IMR-90 (cell line): Measurements from ENCODE around the gene WDFY1. TPM values are rescaled to one million over a fixed set of nuclear protein-coding genes. Genes with fewer than 3 reads are reported as not detected.

ENCODE experiments used
- ATAC-seq: fragments of 200-7000 bp; cut with Tn5 transposase; 2 replicates; pipeline ENCODE4 v1.9.1; 2020; ENCODE audit warnings: low read depth, mild to moderate bottlenecking, moderate library complexity
- BruUV-seq: library from RNA; stranded (reverse); fragments of 400-500 nt; replicated peaks from 2 replicates; lab custom pipeline; 2021; lab: Mats Ljungman, UMichigan
- CTCF ChIA-PET: fragments of 300-600 bp; formaldehyde crosslinking; extraction: SDS; loops from one replicate; lab custom pipeline; 2021; ENCODE audit warnings: antibody characterized with exemption; lab: Yijun Ruan, JAX
- POLR2A ChIA-PET: fragments of 300-600 bp; sonication (Branson Sonifier 250); formaldehyde crosslinking; loops from one replicate; lab custom pipeline; 2022; ENCODE audit warnings: antibody characterized with exemption; ENCODE audit not compliant: unreplicated experiment; lab: Charles Lee
- DNase-seq: peaks from one replicate; pipeline ENCODE4 v3.0.0; 2013
- H2AFZ ChIP-seq: replicated peaks from 2 replicates; pipeline ENCODE3; 2013; ENCODE audit warnings: low read length, mild to moderate bottlenecking; ENCODE audit not compliant: poor library complexity
- H2AK5ac ChIP-seq: 2 replicates; pipeline ENCODE4 v1.6.1; 2013; ENCODE audit warnings: low read depth, low read length, inconsistent platforms
- H2AK9ac ChIP-seq: replicated peaks from 2 replicates; pipeline ENCODE3; 2013; ENCODE audit warnings: mild to moderate bottlenecking, low read depth, low read length, moderate library complexity; ENCODE audit not compliant: poor library complexity
- H2BK120ac ChIP-seq: 2 replicates; pipeline ENCODE4 v1.6.1; 2013; ENCODE audit warnings: low read depth, low read length, inconsistent platforms
- H2BK15ac ChIP-seq: 3 replicates; pipeline ENCODE4 v1.6.1; 2013; ENCODE audit warnings: low read depth, low read length, inconsistent platforms
- H2BK20ac ChIP-seq: 2 replicates; pipeline ENCODE4 v1.6.1; 2013; ENCODE audit warnings: low read depth, mild to moderate bottlenecking, inconsistent platforms, low read length, moderate library complexity
- H2BK5ac ChIP-seq: 2 replicates; pipeline ENCODE4 v1.6.1; 2013; ENCODE audit warnings: mild to moderate bottlenecking, low read depth, low read length, inconsistent platforms; ENCODE audit not compliant: poor library complexity, severe bottlenecking
- H3K14ac ChIP-seq: replicated peaks from 2 replicates; pipeline ENCODE4 v1.6.1; 2013; ENCODE audit warnings: low read depth, low read length, inconsistent platforms
- H3K18ac ChIP-seq: 2 replicates; pipeline ENCODE4 v1.6.1; 2013; ENCODE audit warnings: low read depth, low read length, control low read depth
- H3K23ac ChIP-seq: 2 replicates; pipeline ENCODE4 v1.6.1; 2013; ENCODE audit warnings: low read depth, low read length, inconsistent platforms
- H3K27ac ChIP-seq: 2 replicates; pipeline ENCODE4 v1.5.1; 2013; ENCODE audit warnings: mild to moderate bottlenecking, control low read depth, low read length; ENCODE audit not compliant: insufficient read depth
- H3K27me3 ChIP-seq: 2 replicates; pipeline ENCODE4 v1.6.1; 2013; ENCODE audit warnings: low read length; ENCODE audit not compliant: control insufficient read depth, insufficient read depth
- H3K36me3 ChIP-seq: 2 replicates; pipeline ENCODE4 v1.6.1; 2013; ENCODE audit warnings: low read length, mixed read lengths; ENCODE audit not compliant: control insufficient read depth, insufficient read depth
- H3K4ac ChIP-seq: 2 replicates; pipeline ENCODE4 v1.6.1; 2013; ENCODE audit warnings: low read depth, low read length, inconsistent platforms
- H3K4me1 ChIP-seq: 2 replicates; pipeline ENCODE4 v1.6.1; 2013; ENCODE audit warnings: low read length, mixed read lengths; ENCODE audit not compliant: control insufficient read depth, insufficient read depth
- H3K4me2 ChIP-seq: 2 replicates; pipeline ENCODE4 v1.6.1; 2013; ENCODE audit warnings: low read depth, mild to moderate bottlenecking, control low read depth, low read length, moderate library complexity
- H3K4me3 ChIP-seq: 2 replicates; pipeline ENCODE4 v1.5.1; 2013; ENCODE audit warnings: low read depth, mild to moderate bottlenecking, control low read depth, low read length, moderate library complexity; ENCODE audit not compliant: insufficient read depth
- H3K56ac ChIP-seq: 2 replicates; pipeline ENCODE4 v1.6.1; 2013; ENCODE audit warnings: low read length, inconsistent platforms; ENCODE audit not compliant: insufficient read depth; ENCODE audit errors: extremely low read depth
- H3K79me1 ChIP-seq, 2 experiments: 2 replicates each; pipeline ENCODE4 v1.6.1; 2013; ENCODE audit warnings: low read length in 2 of 2, inconsistent platforms in 1 of 2, low read depth in 1 of 2
- H3K9ac ChIP-seq: 2 replicates; pipeline ENCODE4 v1.6.1; 2013; ENCODE audit warnings: low read depth, low read length, control low read depth
- H3K9me1 ChIP-seq: 2 replicates; pipeline ENCODE4 v1.6.1; 2013; ENCODE audit warnings: low read length, inconsistent platforms; ENCODE audit not compliant: insufficient read depth
- H3K9me3 ChIP-seq: 2 replicates; pipeline ENCODE4 v1.6.1; 2013; ENCODE audit warnings: low read length; ENCODE audit not compliant: control insufficient read depth, insufficient read depth
- H4K20me1 ChIP-seq: 2 replicates; pipeline ENCODE4 v1.6.1; 2013; ENCODE audit warnings: low read length, inconsistent platforms; ENCODE audit not compliant: insufficient read depth
- H4K5ac ChIP-seq: 2 replicates; pipeline ENCODE4 v1.6.1; 2013; ENCODE audit warnings: mild to moderate bottlenecking, low read depth, low read length, control low read depth
- H4K8ac ChIP-seq, 2 experiments: 2 replicates each; pipeline ENCODE4 v1.6.1; 2013; ENCODE audit warnings: low read depth in 2 of 2, low read length in 2 of 2, control low read depth in 1 of 2, inconsistent platforms in 1 of 2
- H4K91ac ChIP-seq: 2 replicates; pipeline ENCODE4 v1.6.1; 2013; ENCODE audit warnings: low read depth, low read length, inconsistent platforms; ENCODE audit not compliant: insufficient read depth
- BHLHE40 ChIP-seq: fragments of 150-350 bp; IDR thresholded peaks from 2 replicates; pipeline ENCODE4 v1.6.1; 2016; ENCODE audit warnings: mild to moderate bottlenecking, low read depth, low read length
- FOS ChIP-seq: fragments of 150-350 bp; IDR thresholded peaks from 2 replicates; pipeline ENCODE4 v1.6.1; 2016; ENCODE audit warnings: low read depth, low read length
- RAD21 ChIP-seq: IDR thresholded peaks from 2 replicates; pipeline ENCODE4 v1.6.1; 2012; ENCODE audit warnings: low read length, improper control_type of control experiment
- RFX5 ChIP-seq: IDR thresholded peaks from 2 replicates; pipeline ENCODE4 v1.8.0; 2012; ENCODE audit warnings: low read depth, mild to moderate bottlenecking, low read length, moderate library complexity
- SMC3 ChIP-seq: fragments of 150-350 bp; IDR thresholded peaks from 2 replicates; pipeline ENCODE4 v1.6.1; 2016; ENCODE audit warnings: low read depth, mild to moderate bottlenecking, antibody characterized with exemption, low read length, moderate library complexity
- WGBS, 2 experiments: methylation state at CpG; one replicate each; pipeline versions ENCODE4 v1.1.5 to v1.1.7; 2013; ENCODE audit warnings: missing lambda C conversion rate in 2 of 2; ENCODE audit not compliant: insufficient read length in 1 of 2; ENCODE audit errors: extremely low coverage in 2 of 2; 5-methylcytosine and 5-hydroxymethylcytosine counted together
- dilution Hi-C: fragments of 300-500 bp; cut with HindIII; formaldehyde crosslinking; loops from one replicate; pipeline ENCODE4 v1.14.3; 2018; ENCODE audit warnings: low sequenced_read_pairs; ENCODE audit not compliant: unreplicated experiment
- in situ Hi-C: fragments of 300-500 bp; cut with MboI; formaldehyde crosslinking; loops from 3 replicates; pipeline ENCODE4 v1.14.3; 2019; ENCODE audit warnings: low sequenced_read_pairs, inconsistent platforms, mixed read lengths
- intact Hi-C: fragments of 100-400 bp; cut with micrococcal nuclease; formaldehyde crosslinking; loops from 2 replicates; pipeline ENCODE4 v1.10.0; 2022
- polyA plus RNA-seq, 3 experiments: library from polyadenylated mRNA; depleted of rRNA; stranded (reverse); fragments of >200 nt; gene quantifications; 2 replicates each; pipeline ENCODE4 v1.2.3, GENCODE V29; 2012; ENCODE audit warnings: low replicate concordance in 1 of 3
- total RNA-seq: library from RNA; depleted of rRNA; stranded (reverse); fragments of >200 nt; gene quantifications from 2 replicates; pipeline ENCODE4 v1.2.3, GENCODE V29; 2012

Gene WDFY1
- total and polyA plus RNA-seq, 2 of the 4 experiments (the other 2 are of a cell fraction), result 35.6 to 93.6 TPM

- no peak overlapping the region for H2AK9ac ChIP-seq
- DNase-seq (peak; percentile 66), ATAC-seq (peak; percentile 67)
- H3K9me3 ChIP-seq, result no peaks in the 10 kb centered on the region
- ChIA-PET CTCF (no interaction called here), POLR2A (interaction anchor here (0.6 kb wide), 1 partner anchor 13 kb away, joined by 3 read pairs; no protein-coding TSS in a partner anchor)
- no peak overlapping the region for H2BK5ac ChIP-seq
- peaks cover 37 to 71% of the 10 kb centered on the region in 2 experiments for H3K79me1 ChIP-seq
- in situ Hi-C loops (no loop called here), intact Hi-C loops (no loop called here), dilution Hi-C loops (no loop called here)
- no peak overlapping the region for H3K9ac ChIP-seq
- H3K14ac ChIP-seq, result no peak overlapping the region
- no peak overlapping the region for H2AFZ ChIP-seq
- peaks cover 24% of the 10 kb centered on the region for H3K4me1 ChIP-seq
- H4K8ac ChIP-seq, result no peak overlapping the region
- H3K27ac ChIP-seq, result peak overlapping the region; percentile 23; the same call in 1 of the 2 replicates
- H4K20me1 ChIP-seq, result peaks cover 34% of the 10 kb centered on the region
- no peak overlapping the region for H4K91ac ChIP-seq
- H4K5ac ChIP-seq, result peak overlapping the region; percentile 6
- H3K36me3 ChIP-seq, result peaks cover 22% of the 10 kb centered on the region
- H3K23ac ChIP-seq, result no peak overlapping the region
- H3K9me1 ChIP-seq, result peaks cover 20% of the 10 kb centered on the region
- no peak overlapping the region for H2BK15ac ChIP-seq
- BruUV-seq, result no TSS peak
- no peak for TF ChIP-seq SMC3
- no peak for TF ChIP-seq RFX5
- no peak for TF ChIP-seq FOS
- TF ChIP-seq RAD21, result no peak
- TF ChIP-seq BHLHE40, result no peak
- 0 out of 2 replicates have a peak overlapping the region, but pooled peaks have one; percentile 23 for H3K18ac ChIP-seq
- H2BK120ac ChIP-seq, result no peak overlapping the region
- no peak overlapping the region for H3K4me2 ChIP-seq
- H3K4ac ChIP-seq, result no peak overlapping the region
- H2AK5ac ChIP-seq, result no peak overlapping the region
- 100% methylated on average over 1 of the region's 8 CpGs; no CpG with 5 or more reads in 1 of the 2 experiments for WGBS, 2 experiments
- no peak overlapping the region for H3K56ac ChIP-seq
- no peaks in the 10 kb centered on the region for H3K27me3 ChIP-seq
- no peak overlapping the region; the same call in 1 of the 2 replicates for H2BK20ac ChIP-seq
- no peak overlapping the region for H3K4me3 ChIP-seq
These were observed 28.8 kb downstream of the WDFY1 start for GRCh38 chr2:223916181-223916920.
